Measurements from ENCODE around the gene PRSS36.

GRCh38 chr16:31109622-31110021, 40.2 kb downstream of the PRSS36 start:
- TF ChIP-seq CTCF (IDR thresholded peaks at IDR 0.05), result no peak
- no peak for TF ChIP-seq POLR2A (IDR thresholded peaks at IDR 0.05)
